Measurements from ENCODE around the gene LRRC7. TPM values are rescaled to one million over a fixed set of nuclear protein-coding genes. Genes with fewer than 3 reads are reported as not detected.

Gene LRRC7
- total RNA-seq, 1 experiment from 2014 or later: 0.28 TPM

DNA sequence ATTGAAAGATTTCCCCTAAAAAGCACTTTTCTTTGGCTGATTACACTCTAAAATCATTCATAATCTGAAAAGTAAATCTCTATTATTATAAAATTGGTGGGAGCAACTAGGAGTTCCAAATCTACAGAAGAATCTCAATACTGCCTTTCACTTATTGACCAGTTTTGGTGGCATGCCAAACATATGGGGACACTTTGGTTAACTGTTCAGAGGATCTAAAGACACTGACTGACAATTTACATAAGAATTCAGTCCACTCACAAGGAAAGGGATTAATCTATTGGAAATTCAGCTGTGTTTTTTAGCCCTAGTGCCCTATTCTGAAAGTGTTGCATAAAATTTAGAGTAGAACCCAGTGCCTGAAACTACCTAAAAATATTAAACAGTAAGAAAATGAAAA, 524.1 kb downstream of the LRRC7 start:
- DNase-seq (ENCODE audit: low spot score): no peak

DNA sequence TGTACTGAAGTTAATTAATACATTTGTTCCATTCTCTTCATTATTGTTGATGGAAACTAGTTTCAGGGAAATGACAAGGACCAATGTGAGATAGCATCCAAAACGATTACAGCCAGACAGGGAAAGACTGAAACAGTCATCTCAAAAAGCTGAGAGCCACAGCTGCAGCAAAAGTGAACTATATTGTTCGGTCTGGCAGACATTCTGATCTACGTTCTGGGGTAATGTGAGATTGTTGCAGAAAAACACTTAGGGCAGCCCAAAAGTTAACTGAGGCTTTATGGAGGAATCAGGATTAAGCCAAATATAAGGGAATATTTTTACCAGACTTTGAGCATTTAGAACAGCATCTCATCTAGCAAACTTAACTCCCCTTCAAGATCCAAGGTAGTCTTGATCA, 524.8 kb downstream of the LRRC7 start:
- no peak for DNase-seq (ENCODE audit: low spot score)

DNA sequence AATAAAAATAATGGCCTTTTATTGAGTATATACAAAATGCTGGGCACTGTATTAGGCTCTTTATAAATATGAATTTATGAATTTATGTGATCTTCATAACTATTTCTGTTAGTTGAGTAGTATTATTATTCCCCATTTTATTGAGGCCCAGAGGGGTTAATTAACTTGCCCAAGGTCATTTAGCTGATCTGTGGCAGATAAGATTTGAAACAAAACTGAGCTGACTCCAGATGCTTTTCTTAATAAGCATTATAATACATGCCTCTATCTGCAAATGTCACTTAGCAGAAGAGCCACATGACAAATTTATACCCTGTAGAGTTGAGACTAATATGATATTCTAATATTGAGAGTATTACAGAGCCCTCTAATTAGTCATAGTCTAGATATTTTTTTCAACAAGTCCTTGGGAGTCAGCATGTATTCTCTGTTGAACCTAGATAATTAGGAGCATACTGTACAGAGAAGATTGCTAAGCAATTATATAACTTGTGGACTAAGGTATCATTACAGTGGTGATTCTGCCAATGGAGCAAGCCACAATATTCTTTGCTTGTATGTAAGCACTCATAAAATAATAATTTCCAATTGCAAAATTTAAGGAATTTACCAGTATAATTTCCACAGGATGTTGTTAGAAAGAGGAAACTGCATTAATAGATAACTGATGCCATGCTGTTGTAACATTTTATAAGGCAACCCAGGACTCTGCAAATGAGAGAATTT, 525.7 kb downstream of the LRRC7 start:
- DNase-seq (ENCODE audit: low spot score): no peak

GRCh38 chr1:70101231-70101630, 533.5 kb downstream of the LRRC7 start:
- no peak for DNase-seq (ENCODE audit: low spot score)

DNA sequence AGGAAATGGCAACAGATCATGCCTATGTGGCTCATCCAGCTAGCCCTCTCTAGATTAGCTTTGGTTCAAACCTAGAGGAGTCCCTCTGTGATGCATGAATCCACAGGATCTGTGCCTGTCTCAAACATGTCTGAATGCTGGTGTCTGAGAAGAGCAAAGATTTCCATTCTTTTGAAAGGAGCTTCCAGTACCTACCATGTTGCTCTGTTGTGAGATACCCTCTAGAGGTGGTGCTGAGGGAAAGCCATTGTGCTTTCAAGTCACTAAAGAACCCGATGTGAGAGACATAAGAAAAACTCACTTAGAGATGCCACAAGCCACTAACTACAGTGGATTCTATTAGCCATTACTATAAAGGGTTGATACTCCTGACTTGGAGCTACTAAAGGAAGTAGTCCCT, 534.1 kb downstream of the LRRC7 start:
- DNase-seq (ENCODE audit: low spot score): no peak

DNA sequence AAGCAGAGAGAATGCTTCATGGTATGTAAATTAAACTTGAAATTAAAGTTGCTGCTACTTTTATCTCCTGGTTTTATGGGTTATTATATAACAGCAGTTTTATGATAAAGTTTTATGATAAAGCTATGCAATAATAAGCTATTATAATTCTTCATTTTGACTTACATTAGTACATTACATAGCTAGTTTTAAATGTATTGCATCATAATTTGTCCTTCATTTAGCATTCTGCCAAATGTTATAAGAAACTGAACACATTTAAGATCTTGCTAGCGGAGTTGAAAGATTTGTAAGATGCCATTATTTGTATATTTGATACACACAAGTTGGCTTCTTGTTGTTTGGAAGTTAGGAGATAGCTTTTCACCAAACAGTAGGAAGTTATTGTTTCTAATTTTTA, 536.0 kb downstream of the LRRC7 start:
- DNase-seq (ENCODE audit: low spot score): no peak

DNA sequence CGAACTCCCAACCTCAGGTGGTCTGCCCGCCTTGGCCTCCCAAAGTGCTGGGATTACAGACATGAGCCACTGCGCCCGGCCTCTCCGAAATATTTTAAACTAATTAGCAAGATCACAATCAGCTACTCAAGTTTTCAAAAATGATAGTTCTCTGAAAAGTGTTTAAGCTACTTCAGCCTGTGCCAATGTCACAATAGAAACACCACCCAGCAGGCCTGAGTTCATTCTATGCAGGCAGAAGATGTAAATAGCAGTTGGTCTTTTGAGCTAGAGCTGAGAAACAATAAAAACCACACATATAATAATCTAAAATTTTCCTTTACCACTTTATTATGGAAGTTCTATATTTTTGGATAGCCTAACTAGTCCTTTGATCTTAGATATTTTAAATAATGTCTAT, 541.5 kb downstream of the LRRC7 start:
- no peak for DNase-seq (ENCODE audit: low spot score)

GRCh38 chr1:70112838-70113237, 545.1 kb downstream of the LRRC7 start:
- DNase-seq (ENCODE audit: low spot score): no peak

GRCh38 chr1:70115315-70115714, 547.6 kb downstream of the LRRC7 start:
- DNase-seq (ENCODE audit: low spot score): no peak

- no peak for DNase-seq (ENCODE audit: low spot score)
Measured at GRCh38 chr1:70117046-70117445, 549.3 kb downstream of the LRRC7 start.

- DNase-seq (ENCODE audit: low spot score): no peak
Measured at GRCh38 chr1:70134148-70134547, 566.4 kb downstream of the LRRC7 start.

GRCh38 chr1:70140343-70140742, 572.6 kb downstream of the LRRC7 start:
- no peak for DNase-seq (ENCODE audit: low spot score)

DNA sequence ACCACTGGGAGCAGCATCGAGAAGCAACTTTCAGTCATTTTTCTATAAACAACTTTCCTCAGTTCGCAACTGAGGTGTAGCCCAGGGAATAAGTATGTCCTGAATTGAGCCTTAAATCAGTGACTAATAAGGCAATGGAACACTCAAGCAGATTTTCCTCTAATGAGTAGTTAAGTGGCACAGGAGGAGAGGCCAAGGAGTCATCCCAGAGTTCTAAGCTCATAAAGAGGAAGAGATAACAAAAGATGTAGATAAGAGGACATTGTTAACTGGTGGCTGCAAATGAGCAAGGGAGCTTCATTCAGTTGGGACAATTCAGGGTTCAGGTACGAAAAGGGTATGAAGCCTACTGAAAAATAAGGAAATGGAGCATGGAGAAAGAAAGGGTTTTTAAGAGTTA, 573.2 kb downstream of the LRRC7 start:
- DNase-seq (ENCODE audit: low spot score): peak; percentile 49

DNA sequence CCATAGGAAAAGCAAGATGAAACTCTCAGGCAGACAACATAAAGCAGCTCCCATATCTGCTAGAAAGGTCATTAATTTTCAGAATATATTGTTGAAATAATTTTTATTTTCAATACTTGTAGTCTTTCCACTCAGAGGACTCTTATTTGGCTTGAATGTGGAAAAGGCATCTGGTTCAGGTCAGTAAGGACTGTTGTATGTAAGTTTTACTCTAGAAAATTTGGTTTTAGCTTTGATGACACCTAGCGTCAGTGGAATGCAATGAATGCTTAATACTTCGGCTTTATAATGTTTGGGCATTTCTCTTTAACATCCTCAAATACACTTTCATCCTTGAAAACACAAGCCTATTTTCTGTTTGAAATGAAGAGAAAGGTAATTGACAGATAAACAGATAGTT, 574.4 kb downstream of the LRRC7 start:
- peak; percentile 11 for DNase-seq (ENCODE audit: low spot score)

GRCh38 chr1:70143048-70143659, 575.4 kb downstream of the LRRC7 start:
- DNase-seq (ENCODE audit: low spot score): peak; percentile 26

- DNase-seq (ENCODE audit: low spot score): no peak
Measured at GRCh38 chr1:70146488-70146887, 578.8 kb downstream of the LRRC7 start.

GRCh38 chr1:70150444-70150843, 582.7 kb downstream of the LRRC7 start:
- no peak for DNase-seq (ENCODE audit: low spot score)

DNA sequence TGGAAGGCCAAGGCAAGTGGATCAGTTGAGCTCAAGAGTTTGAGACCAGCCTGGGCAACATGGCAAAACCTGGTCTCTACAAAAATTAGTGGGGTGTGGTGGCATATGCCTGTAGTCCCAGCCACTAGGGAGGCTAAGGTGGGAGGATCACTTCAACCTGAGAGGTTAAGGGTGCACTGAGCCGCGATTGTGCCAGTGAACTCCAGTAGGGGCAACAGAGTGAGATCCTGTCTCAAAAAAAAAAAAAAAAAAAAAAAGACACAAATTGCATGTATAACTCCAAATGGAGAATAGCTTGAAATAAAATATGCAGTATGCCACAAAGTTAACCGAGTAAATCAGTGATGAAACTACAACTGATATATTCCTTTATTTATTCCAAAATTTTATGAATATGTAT, 586.0 kb downstream of the LRRC7 start:
- no peak for DNase-seq (ENCODE audit: low spot score)

DNA sequence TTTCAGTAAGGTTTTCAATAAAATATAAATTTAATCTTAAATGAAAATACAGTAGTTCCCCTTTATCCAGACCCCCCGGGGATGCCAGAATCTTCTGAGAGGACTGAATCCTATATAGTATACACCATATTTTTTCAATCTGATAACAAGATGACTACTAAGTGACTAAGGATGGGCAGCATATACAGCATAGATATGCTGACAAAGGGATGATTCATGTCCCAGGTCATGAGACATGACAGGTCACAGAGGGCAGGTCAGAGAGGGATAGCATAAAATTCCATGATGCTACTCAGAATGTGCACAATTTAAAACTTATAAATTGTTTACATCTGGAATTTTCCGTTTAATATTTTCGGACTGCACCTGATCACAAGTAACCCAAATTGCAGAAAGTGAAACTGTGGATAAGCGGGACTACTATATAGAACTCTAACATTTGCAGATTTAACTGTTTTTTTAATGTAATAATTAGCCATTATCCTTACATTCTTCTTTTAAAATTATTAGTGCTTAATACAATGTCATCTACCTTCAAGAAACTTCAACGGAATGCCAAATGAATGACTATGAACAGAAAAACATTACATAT, 588.9 kb downstream of the LRRC7 start:
- peak; percentile 69 for DNase-seq (ENCODE audit: low spot score)

DNA sequence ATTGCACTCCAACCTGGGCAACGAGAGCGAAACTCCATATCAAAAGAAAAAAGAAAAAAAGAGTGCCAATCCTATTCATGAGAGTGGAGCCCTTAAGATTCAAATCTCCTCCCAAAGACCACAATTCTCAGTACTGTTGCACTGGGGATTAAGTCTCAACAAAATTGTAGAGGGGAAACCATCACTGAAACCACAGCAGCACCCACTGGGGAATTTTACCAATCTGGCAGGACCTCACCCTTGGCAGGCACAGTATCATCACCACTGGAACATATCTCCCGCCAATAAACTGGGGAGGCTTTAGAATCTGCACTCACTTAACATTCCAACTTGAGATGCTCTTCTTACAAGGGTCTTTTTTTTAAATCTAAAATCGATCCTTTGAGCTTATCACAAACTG, 596.6 kb downstream of the LRRC7 start:
- DNase-seq (ENCODE audit: low spot score): no peak

DNA sequence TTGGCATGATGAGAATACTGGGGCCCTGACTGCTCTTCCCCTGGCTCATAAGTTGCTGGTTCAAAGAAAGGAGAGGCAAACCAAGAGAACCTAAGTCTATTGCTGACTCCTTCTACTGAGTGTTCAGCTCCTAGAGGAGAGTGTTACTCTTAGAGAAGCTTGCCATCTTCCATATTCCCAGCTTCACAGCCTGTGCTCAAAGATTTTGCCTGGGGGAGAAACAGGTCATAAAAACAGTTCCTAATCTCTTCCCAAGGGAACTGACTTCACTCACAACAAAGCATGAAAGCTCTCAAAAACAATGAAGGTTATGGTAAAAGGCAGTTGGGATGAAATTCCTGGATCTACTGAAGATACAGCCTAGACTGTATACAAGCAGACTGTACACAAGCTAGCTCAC, 600.6 kb downstream of the LRRC7 start:
- DNase-seq (ENCODE audit: low spot score): no peak

DNA sequence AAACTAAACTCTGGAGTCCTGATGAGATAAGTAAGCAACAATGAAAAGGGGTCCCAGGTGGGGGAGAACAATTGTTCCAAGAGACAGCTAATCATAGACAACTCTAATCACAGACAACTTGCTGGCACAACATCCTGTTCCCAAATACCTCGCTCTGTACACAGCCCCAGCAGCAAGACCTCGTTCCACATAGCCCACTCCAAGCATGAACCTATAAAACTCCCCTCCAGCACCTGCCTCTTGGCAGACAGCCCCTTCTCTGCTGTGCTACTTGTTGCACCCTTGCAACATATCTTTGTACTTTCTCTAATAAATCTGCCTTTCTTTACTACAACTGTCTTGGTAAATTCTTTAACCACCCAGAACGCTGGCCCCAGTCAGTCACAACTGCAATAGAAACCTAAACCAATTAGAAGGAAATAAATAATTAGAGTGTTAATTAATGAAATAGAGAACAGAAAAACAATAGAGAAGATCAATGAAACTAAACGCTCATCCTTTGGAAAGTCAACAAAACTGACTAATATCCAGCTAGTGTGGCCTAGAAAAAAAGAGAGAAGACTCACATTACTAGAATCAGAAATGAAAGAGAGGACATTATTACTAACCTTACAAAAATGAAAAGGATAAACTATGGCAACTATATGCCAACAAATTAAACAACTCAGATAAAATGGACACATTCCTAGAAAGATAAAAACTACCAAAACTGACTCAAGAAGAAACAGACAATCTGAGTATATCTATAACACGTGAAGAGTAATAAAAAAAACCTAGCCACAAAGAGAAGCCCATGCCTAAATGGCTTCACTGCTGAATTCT, 601.5 kb downstream of the LRRC7 start:
- no peak for DNase-seq (ENCODE audit: low spot score)

DNA sequence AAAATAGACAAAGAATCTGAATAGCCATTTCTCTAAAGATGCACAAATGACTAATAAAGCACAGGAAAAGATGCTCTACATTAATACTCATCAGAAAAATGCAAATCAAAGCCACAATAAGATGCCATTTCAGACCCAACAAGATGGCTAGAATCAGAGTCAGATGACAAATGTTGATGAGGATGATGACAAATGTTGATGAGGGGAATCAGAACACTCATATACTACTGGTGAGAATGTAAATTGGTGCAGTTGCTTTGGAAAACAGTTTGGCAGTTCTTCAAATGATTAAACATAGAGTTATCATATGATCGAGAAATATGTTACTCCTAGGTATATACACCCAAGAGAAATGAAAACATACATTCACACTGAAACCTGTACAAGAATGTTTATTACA, 603.8 kb downstream of the LRRC7 start:
- DNase-seq (ENCODE audit: low spot score): no peak
